Measurements from ENCODE around the gene SLC49A4. TPM values are rescaled to one million over a fixed set of nuclear protein-coding genes. Genes with fewer than 3 reads are reported as not detected.

The SLC49A4 gene
- total RNA-seq, 1 experiment from 2014 or later, result 10.2 TPM

DNA sequence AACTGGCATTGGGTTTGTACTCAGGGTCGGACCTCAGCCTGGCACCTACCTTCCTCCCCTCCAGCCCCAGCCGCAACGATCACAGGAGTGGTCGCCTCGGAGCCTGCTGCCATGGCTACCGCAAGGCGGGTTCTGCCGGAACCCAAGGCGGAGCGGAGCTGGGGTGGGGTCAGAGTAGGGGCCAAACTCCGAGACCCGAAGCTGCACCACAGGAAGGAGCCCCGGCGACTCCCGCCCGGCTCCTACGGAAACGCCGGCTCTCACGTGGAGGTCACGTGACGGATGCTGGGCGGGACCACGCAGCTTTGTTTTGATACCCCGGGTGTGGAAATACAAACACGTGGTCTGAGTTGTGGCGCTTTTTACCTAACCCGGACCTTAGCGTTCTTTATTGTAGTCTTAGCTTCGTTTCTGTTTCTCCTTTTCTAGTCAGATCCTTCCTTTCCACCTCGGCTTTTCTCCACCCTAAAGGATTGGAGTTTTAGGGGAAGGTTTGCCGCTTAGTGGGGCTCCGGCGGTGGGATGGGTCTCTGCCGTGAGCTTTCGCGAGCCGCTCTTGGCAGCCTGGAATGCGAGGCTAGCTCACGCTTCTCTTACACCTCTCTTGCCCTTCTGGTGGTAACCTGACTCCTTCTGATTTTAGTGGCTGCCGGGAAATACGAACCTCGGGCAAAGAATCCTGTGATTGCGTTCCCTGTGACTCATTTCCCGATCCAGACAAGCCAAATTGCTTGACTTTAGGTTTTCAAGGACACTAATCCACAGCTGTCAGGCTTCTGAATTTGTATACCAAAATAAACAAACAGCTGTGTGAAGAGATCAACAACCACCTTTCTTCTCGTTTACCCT lies 1.1 kb upstream of the SLC49A4 start, which contains the start of gene HSPBAP1 (continued):
- TF ChIP-seq, protein P1, sequence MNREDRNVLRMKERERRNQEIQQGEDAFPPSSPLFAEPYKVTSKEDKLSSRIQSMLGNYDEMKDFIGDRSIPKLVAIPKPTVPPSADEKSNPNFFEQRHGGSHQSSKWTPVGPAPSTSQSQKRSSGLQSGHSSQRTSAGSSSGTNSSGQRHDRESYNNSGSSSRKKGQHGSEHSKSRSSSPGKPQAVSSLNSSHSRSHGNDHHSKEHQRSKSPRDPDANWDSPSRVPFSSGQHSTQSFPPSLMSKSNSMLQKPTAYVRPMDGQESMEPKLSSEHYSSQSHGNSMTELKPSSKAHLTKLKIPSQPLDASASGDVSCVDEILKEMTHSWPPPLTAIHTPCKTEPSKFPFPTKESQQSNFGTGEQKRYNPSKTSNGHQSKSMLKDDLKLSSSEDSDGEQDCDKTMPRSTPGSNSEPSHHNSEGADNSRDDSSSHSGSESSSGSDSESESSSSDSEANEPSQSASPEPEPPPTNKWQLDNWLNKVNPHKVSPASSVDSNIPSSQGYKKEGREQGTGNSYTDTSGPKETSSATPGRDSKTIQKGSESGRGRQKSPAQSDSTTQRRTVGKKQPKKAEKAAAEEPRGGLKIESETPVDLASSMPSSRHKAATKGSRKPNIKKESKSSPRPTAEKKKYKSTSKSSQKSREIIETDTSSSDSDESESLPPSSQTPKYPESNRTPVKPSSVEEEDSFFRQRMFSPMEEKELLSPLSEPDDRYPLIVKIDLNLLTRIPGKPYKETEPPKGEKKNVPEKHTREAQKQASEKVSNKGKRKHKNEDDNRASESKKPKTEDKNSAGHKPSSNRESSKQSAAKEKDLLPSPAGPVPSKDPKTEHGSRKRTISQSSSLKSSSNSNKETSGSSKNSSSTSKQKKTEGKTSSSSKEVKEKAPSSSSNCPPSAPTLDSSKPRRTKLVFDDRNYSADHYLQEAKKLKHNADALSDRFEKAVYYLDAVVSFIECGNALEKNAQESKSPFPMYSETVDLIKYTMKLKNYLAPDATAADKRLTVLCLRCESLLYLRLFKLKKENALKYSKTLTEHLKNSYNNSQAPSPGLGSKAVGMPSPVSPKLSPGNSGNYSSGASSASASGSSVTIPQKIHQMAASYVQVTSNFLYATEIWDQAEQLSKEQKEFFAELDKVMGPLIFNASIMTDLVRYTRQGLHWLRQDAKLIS (CRISPR knock-in tag; IDR thresholded peaks at IDR 0.05; ENCODE audit: borderline replicate concordance), result no peak
- TF ChIP-seq, protein P2, sequence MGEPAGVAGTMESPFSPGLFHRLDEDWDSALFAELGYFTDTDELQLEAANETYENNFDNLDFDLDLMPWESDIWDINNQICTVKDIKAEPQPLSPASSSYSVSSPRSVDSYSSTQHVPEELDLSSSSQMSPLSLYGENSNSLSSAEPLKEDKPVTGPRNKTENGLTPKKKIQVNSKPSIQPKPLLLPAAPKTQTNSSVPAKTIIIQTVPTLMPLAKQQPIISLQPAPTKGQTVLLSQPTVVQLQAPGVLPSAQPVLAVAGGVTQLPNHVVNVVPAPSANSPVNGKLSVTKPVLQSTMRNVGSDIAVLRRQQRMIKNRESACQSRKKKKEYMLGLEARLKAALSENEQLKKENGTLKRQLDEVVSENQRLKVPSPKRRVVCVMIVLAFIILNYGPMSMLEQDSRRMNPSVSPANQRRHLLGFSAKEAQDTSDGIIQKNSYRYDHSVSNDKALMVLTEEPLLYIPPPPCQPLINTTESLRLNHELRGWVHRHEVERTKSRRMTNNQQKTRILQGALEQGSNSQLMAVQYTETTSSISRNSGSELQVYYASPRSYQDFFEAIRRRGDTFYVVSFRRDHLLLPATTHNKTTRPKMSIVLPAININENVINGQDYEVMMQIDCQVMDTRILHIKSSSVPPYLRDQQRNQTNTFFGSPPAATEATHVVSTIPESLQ (CRISPR knock-in tag; IDR thresholded peaks at IDR 0.05), result no peak
- TF ChIP-seq, protein P3, sequence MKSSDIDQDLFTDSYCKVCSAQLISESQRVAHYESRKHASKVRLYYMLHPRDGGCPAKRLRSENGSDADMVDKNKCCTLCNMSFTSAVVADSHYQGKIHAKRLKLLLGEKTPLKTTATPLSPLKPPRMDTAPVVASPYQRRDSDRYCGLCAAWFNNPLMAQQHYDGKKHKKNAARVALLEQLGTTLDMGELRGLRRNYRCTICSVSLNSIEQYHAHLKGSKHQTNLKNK (CRISPR knock-in tag; IDR thresholded peaks at IDR 0.05), result no peak
- TF ChIP-seq ESRRA (CRISPR knock-in tag; IDR thresholded peaks at IDR 0.05; ENCODE audit: borderline replicate concordance), result no peak
- peak; percentile 77 for TF ChIP-seq ZBTB21 (CRISPR knock-in tag; IDR thresholded peaks at IDR 0.05; ENCODE audit: borderline replicate concordance)
- no peak for TF ChIP-seq KAT7 (CRISPR knock-in tag; IDR thresholded peaks at IDR 0.05; ENCODE audit: borderline replicate concordance)
- TF ChIP-seq RELA (CRISPR knock-in tag; IDR thresholded peaks at IDR 0.05; ENCODE audit: borderline replicate concordance), result no peak; the same call in 1 of the 2 replicates
- TF ChIP-seq NFATC4 (CRISPR knock-in tag; IDR thresholded peaks at IDR 0.05), result no peak
- TF ChIP-seq NFYB (CRISPR knock-in tag; conservative IDR thresholded peaks at IDR 0.05; ENCODE audit: low read depth), result 0 out of 2 replicates have a peak, but pooled peaks have one; percentile 24
- TF ChIP-seq ZNF396 (CRISPR knock-in tag; IDR thresholded peaks at IDR 0.05; ENCODE audit: borderline replicate concordance), result no peak
- peak; percentile 51; the same call in 1 of the 2 replicates for TF ChIP-seq TEAD4 (CRISPR knock-in tag; IDR thresholded peaks at IDR 0.05)
- peak; percentile 94 for TF ChIP-seq FOXP1 (CRISPR knock-in tag; IDR thresholded peaks at IDR 0.05; ENCODE audit: borderline replicate concordance)
- TF ChIP-seq ZNF121 (CRISPR knock-in tag; IDR thresholded peaks at IDR 0.05), result peak; percentile 92
- no peak for TF ChIP-seq OVOL2 (CRISPR knock-in tag; IDR thresholded peaks at IDR 0.05; ENCODE audit: borderline replicate concordance)
- 0 out of 2 replicates have a peak, but pooled peaks have one; percentile 16 for TF ChIP-seq ZNF263 (CRISPR knock-in tag; IDR thresholded peaks at IDR 0.05; ENCODE audit: low read depth)
- TF ChIP-seq ZNF416 (CRISPR knock-in tag; IDR thresholded peaks at IDR 0.05), result no peak
- no peak for TF ChIP-seq ATF1 (CRISPR knock-in tag; IDR thresholded peaks at IDR 0.05)
- TF ChIP-seq, protein P4, sequence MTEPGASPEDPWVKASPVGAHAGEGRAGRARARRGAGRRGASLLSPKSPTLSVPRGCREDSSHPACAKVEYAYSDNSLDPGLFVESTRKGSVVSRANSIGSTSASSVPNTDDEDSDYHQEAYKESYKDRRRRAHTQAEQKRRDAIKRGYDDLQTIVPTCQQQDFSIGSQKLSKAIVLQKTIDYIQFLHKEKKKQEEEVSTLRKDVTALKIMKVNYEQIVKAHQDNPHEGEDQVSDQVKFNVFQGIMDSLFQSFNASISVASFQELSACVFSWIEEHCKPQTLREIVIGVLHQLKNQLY (CRISPR knock-in tag; IDR thresholded peaks at IDR 0.05), result no peak
- TF ChIP-seq NR2C2 (CRISPR knock-in tag; IDR thresholded peaks at IDR 0.05), result 0 out of 2 replicates have a peak, but pooled peaks have one; percentile 41
- TF ChIP-seq, protein P5, sequence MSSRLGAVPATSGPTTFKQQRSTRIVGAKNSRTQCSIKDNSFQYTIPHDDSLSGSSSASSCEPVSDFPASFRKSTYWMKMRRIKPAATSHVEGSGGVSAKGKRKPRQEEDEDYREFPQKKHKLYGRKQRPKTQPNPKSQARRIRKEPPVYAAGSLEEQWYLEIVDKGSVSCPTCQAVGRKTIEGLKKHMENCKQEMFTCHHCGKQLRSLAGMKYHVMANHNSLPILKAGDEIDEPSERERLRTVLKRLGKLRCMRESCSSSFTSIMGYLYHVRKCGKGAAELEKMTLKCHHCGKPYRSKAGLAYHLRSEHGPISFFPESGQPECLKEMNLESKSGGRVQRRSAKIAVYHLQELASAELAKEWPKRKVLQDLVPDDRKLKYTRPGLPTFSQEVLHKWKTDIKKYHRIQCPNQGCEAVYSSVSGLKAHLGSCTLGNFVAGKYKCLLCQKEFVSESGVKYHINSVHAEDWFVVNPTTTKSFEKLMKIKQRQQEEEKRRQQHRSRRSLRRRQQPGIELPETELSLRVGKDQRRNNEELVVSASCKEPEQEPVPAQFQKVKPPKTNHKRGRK (CRISPR knock-in tag; IDR thresholded peaks at IDR 0.05; ENCODE audit: borderline replicate concordance), result 0 out of 2 replicates have a peak, but pooled peaks have one; percentile 50
- TF ChIP-seq, protein P6, sequence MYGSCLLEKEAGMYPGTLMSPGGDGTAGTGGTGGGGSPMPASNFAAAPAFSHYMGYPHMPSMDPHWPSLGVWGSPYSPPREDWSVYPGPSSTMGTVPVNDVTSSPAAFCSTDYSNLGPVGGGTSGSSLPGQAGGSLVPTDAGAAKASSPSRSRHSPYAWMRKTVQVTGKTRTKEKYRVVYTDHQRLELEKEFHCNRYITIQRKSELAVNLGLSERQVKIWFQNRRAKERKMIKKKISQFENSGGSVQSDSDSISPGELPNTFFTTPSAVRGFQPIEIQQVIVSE (CRISPR knock-in tag; IDR thresholded peaks at IDR 0.05; ENCODE audit: borderline replicate concordance), result no peak
- TF ChIP-seq, protein P7, sequence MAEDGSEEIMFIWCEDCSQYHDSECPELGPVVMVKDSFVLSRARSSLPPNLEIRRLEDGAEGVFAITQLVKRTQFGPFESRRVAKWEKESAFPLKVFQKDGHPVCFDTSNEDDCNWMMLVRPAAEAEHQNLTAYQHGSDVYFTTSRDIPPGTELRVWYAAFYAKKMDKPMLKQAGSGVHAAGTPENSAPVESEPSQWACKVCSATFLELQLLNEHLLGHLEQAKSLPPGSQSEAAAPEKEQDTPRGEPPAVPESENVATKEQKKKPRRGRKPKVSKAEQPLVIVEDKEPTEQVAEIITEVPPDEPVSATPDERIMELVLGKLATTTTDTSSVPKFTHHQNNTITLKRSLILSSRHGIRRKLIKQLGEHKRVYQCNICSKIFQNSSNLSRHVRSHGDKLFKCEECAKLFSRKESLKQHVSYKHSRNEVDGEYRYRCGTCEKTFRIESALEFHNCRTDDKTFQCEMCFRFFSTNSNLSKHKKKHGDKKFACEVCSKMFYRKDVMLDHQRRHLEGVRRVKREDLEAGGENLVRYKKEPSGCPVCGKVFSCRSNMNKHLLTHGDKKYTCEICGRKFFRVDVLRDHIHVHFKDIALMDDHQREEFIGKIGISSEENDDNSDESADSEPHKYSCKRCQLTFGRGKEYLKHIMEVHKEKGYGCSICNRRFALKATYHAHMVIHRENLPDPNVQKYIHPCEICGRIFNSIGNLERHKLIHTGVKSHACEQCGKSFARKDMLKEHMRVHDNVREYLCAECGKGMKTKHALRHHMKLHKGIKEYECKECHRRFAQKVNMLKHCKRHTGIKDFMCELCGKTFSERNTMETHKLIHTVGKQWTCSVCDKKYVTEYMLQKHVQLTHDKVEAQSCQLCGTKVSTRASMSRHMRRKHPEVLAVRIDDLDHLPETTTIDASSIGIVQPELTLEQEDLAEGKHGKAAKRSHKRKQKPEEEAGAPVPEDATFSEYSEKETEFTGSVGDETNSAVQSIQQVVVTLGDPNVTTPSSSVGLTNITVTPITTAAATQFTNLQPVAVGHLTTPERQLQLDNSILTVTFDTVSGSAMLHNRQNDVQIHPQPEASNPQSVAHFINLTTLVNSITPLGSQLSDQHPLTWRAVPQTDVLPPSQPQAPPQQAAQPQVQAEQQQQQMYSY (CRISPR knock-in tag; IDR thresholded peaks at IDR 0.05), result peak; percentile 45
- peak; percentile 86; the same call in 1 of the 2 replicates for TF ChIP-seq TP53 (CRISPR knock-in tag; IDR thresholded peaks at IDR 0.05)
- no peak for TF ChIP-seq GTF2I (CRISPR knock-in tag; conservative IDR thresholded peaks at IDR 0.05)
